OCI-M1 (cell line): ENCODE data around the gene TRIM37.

Experiments
- DNase-seq: peaks from one replicate; lab custom pipeline; 2025; lab: John Stamatoyannopoulos, UW

The TRIM37 gene

DNA sequence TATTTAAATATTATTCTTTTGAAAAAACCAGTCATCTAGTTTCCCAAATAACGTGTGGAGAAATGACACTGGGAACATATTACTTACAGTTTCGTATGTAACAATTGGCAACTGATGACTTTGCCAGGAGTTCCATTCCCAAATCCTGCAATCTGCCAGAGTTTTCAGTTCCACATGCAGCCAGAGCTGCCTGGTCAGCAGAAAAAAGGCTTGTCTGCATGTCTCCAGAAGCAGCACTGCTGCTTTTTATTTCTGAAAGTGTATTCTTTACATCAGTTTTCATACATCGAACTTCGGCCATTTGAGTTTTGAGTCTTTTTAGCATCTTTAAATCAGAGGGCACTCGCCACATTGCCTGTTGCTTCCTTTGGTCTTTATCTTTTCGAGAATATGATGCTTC, 78.4 kb downstream of the TRIM37 start:
- no peak for DNase-seq

DNA sequence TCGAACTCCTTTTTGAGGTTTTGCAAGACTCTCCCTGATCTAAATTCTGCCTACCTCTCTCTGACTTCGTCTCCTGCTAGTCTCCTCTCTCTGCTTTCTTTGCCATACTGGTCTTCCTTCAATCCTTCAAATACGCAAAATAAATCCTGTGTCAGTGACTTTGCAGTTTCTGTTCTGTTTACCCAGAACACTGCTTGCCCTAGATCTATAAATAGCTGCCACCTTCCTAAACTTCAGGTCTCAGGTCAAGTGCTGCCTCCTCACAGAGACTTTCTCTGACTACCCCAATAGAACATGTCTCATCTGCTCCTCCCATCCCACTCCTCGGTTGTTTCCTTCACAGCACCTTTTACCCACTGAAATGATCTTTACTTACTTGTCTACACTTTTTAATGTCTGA, 78.9 kb downstream of the TRIM37 start:
- no peak for DNase-seq

DNA sequence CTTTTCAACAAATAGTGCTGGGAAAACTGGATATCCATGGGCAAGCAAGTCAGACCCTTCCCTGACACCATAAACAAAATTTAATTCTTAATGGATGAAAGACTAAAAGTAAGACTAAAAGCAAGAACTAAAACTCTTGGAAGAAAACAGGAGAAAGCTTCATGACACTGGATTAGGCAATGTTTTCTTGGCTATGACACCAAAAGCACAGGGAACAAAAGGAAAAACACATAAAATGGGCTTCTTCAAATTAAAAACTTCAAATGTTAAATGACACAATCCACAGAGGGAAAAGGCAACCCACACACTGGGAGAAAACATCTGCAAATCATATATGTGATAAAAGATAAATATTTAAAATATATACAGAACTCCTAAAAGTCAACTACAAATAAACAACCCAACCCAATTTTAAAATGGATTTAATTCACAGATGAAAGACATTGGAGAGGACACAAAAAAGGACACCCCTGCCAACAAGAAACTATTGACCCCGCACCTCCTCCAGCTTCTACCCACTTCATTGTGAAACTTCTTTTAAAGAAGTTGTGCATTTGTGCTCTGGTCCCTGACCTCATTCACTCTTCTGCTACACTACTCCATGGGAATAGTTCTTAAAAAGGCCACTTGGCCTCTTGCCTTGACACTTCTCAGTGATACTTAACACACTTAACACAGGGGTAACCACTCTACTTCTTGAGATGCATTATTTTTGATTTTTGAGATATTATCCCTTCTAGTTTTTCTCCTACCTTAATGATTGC, 80.3 kb downstream of the TRIM37 start:
- no peak for DNase-seq

DNA sequence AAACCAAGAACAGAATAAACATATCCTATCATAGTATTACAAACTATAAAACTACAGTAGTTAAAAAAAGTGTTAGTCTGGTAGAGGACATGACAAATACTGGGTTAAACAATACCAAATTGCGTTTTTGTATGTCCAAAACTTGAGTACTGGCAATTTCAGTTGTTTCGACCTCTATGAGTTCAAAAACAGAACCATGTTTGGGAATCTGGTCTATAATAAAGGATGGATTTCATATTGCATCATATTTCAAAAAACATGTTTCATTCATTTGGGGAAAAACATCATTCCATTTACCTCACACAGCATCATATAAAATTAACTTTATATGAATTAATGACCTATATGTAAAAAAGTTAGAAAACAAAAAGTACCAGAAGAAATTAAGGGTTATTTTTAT, 81.8 kb downstream of the TRIM37 start:
- DNase-seq = no peak

DNA sequence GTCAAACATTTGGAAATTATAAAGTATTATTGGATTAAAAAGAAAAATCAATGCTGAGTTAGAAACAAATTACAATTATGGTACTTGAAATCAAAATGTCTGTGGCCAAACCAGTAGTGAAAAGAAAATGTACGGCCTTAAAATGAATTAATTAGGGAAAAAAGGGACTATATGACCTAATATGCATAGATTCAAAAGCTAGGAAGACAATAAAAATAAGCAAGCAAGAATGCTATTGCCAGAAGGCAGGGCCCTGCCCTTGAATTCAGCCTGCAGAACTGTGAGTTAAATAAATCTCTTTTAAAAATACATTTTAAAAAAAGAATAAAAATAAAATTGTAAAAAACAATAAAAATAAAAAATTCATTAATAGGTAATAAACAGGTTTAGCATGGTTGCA, 88.7 kb downstream of the TRIM37 start:
- DNase-seq = no peak

DNA sequence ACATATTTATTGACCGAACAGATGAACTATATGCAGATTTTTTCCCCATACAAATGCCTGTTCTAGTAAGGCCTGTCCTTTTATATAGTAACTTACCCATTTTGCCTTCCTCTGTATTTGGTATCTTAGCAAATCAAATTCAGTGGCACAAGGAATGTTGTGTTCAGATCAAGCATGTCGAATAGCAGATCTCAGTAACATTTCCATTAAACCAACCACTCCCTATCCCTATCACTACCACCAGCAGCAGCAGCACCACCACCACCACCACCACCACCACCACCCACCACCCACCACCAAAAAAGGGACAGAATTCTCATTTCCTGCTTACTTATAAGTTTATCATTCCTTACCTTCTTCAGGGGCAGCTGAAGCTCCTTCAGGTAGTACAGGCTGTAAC, 94.7 kb downstream of the TRIM37 start:
- DNase-seq = no peak

DNA sequence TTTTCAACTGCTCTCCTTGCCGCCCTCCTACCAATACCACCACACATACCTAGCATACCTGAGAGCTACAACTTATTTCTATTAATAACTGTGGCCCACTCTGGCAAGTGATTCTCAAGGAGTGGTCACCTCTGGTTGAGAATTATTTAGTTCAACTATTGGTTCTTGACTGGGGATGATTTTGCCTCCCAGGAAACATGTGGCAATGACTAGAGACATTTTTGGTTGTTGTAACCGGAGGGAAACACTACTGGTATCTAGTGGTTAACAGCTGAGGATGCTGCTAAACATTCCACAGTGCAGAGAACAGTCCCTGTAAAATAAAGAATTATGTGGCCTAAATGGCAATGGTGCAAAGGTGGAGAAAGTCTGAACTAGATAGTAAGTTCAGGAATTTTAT, 96.7 kb downstream of the TRIM37 start:
- DNase-seq = no peak

DNA sequence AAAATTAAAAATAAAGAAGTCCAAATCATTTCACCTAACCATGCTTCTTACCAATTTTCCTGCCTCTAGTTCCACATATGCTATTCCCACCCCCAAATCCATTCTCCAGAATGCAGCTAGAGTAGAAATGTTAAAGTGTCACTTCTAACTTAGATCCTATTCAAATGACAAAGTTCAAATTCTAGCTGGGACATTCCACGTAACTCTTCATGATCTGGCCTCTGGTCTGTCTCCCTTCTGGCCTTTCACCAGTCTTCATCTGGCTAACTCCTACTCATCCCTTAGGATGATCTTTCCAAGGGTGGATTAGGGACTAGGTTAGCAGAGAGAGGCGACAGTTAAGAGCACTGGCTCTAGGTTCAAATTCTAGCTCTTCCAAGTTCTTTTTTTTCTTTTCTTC, 97.9 kb downstream of the TRIM37 start:
- no peak for DNase-seq

DNA sequence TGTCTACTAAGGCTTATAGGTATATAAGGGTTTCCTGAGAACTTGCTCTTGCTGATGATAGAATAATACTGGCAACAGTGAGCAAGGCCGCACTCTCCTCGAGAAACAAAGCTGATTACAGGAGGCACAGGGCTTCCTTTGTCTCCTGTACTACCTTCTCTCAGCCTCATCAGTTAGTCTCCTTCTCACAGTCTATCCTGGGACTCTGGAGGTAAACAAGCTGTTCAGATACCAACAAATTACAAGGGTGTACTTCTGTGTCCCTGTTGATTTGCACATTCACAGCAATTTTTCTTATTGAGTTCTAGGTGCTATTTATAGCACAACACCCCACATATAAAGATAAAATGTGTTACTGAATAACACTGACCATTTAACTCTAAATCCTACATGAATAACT, 98.7 kb downstream of the TRIM37 start:
- no peak for DNase-seq

DNA sequence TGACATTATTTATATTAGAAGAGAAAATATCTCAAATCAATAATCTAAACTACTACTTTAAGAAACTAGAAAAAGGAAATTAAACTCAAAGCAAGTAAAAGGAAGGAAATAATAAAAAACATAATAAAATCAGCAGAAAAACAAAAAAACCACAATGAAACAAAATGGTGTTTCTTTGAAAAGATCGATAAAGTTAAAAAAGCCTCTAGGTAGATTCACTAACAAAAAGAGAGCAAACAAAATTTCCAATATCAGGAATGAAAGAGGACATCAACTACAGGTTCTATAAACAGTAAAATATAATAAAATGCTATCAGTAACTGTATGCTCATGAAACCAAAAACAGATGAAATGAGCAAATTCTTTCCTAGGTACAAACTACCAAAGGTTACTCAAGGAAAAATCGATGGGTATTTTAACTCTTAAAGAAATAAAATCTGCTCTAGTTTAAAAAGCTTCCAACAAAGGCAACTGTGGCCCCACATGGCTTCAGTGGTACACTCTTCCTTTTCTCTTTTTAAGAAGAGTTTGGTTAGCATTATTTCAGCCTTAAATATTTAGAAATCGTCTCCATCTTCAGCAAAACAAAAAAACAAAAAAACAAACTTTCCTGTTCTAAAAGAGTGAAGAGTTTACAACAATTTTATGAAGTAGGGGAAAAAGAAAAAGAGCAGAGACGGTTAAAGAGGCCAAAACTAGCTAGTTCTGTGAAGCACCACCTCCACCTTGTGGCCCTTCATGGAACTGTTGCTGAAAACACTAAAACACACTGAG, 102.2 kb downstream of the TRIM37 start:
- peak; percentile 83 for DNase-seq

DNA sequence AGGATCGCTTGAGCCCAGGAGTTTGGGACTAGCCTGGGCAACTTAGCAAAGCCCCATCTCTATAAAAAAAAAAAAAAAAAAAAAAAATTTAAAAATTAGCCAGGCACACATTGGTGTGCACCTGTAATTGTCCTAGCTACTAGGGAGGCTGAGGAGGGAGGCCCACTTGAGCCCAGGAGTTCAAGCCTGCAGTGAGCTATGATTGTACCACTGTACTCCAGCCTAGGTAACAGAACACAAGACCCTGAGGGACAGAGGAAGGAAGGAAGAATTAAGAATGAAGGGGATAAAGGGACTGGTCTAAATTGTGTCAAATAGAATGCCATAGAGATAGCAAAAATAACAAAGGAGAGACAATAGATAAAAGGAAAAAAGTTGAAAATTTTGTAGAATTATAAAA, 102.8 kb downstream of the TRIM37 start:
- no peak for DNase-seq

DNA sequence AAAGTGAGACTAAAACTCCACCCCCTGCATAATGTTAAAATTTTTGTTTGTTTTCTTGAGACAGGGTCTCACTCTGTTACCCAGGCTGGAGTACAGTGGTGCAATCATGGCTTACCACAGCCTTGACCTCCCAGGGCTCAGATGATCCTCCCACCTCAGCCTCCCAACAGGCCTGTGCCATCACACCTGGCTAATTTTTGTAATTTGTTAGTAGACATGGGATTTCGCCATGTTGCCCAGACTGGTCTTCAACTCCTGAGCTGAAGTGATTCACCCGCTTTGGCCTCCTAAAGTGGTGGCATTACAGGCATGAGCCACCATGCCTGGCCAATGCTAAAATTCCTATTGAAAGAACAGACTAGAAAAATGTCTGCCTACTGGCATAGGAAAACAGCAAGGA, 103.8 kb downstream of the TRIM37 start:
- DNase-seq = no peak

DNA sequence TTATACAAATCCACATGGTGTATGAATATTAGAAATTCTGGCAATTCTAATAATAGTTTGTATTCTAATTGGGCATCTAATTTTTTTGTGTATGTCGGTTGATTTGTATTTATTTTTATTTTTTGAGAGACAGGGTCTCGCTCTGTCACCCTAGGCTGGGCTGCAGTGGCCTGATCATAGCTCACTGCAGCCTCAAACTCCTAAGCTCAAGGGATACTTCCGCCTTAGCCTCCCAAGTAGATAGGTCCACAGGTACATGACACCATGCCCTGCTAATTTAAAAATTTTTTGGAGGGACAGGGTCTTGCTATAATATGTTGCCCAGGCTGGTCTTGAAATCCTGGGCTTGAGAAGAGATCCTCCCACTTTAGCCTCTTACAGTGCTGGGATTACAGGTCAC, 104.6 kb downstream of the TRIM37 start:
- DNase-seq = no peak

DNA sequence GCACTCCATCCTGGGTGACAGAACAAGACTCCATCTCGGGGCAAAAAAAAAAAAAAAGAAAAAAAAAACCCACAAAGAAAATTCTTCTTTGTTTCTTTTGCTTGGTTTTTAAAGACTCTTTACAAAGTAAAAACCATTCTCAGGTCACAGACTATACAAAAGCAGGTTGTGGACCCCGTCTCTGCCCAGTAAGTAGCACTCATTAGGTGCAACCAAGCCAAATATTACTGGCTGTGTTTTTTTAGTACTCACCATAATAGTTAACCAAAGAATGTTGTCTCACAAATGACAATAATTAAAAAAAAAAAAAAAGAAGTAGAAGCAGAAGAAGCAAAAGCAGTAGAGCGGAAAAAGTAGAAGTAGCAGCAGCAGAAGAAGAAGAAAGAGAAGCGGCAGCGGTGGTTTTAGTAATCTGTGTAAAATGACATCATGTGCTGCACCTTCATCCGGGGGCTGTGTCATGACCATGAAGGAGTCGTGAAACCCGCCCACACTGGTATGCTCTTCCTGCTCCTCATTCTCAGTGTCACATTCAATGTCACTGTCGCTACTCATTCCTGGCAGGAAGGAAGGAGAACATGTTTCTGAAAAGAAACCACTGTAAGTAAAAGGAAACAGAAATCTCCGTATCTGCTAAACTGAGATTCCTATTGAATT, 105.4 kb downstream of the TRIM37 start:
- no peak for DNase-seq

DNA sequence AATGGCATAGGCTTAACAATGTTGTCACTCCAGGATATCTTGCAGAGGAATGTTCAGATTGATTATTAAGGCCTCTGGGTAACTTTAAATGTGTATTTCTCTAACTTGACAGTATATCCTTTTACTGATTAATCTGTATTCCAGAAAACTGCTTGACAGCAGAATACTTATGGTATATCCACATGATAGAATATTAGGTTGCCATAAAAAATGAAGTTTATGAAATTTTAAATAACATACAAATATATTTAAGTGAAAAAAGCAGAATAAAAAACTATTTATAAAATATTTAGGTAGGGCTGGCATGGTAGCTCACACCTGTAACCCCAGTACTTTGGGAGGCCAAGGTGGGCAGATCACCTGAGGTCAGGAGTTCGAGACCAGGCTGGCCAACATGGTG, 106.7 kb downstream of the TRIM37 start:
- no peak for DNase-seq

DNA sequence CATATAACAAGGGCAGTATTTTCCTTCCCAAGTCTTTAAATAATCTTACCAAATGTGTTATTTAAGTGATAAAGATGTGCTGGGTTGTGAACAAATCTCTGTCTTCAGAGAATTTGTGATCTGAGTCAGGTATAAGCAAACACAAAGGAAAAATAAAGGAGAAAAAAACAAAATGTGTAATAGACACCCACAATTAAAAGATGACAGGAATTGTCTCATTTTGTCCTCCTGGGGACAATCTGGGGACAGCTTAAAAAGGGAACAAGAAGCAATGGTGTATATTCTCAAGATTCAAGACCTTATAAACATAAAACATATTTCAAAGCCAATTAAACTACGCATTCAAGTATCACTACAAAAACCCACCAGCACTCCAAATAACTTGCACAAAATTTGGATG, 107.2 kb downstream of the TRIM37 start:
- DNase-seq = no peak

DNA sequence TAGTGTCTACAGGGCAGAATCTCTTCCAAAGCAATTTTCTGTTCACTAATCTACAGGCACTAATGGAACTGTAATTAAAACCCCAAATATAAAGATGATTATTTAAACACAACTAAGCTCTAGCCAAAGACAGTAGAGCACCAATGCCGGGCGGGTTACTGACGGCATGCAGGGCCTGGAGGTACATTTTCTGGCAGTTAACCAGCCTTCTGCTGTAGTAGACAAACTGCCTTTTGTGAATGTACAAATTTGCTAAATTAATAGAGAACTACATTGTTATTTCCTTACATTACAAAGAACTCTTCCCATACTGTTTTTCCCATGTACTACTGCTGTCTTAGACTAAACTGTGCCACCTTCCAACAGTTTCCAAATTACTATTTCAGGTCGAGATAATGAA, 107.8 kb downstream of the TRIM37 start:
- DNase-seq = no peak

DNA sequence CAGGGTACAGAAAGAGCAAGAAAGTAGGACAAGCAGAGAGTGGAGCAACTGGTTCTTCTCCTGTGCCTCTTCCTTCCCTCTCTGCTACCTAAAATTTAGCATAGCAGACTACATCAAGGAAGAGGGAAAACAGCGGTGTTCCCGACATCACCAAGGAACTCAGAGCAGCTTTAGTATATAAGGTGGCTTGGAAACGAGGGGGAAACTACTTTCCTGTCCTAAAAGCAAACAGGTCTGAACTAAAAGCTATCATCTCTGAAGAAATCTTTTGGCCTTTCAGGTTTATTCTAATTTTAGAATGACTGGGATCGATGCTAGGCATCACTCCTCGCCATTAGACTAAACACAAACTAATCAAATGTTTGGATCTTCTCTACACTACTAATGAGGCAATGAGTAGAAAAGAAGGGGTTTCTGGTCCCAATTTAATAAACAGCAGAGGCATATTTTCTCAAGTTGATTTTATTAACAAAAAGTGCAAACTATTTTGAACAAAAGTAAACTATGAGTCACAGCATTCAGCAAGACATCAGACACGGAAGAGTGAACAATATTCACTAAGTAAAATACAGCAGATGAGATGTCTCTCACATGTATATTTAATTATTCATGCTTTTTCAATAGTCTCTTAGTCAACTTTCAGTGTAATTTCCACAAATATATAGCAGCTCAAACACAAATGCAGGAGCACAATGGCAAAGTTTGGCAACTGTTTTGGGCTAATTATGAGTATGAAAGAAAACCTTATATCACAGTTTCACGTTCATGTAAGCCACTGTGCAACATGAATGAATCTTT, 108.7 kb downstream of the TRIM37 start:
- DNase-seq = no peak

DNA sequence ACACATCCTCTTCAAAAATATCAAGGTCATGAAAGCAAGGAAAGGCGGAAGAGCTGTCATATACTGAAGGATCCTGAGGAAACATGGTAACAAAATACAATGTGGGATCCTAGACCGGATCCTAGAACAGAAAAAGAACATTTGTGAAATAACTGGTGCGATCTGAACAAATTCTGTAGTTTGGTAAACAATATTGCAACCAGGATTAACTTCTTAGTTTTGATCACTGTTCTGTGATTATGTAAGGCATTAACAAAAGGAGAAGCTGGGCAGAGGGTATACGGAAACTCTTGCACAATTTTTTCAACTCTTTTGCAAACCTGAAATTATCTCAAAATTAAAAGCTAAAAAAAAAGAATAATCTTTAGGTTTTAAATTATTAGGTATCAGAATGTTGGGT, 109.7 kb downstream of the TRIM37 start:
- DNase-seq = no peak

DNA sequence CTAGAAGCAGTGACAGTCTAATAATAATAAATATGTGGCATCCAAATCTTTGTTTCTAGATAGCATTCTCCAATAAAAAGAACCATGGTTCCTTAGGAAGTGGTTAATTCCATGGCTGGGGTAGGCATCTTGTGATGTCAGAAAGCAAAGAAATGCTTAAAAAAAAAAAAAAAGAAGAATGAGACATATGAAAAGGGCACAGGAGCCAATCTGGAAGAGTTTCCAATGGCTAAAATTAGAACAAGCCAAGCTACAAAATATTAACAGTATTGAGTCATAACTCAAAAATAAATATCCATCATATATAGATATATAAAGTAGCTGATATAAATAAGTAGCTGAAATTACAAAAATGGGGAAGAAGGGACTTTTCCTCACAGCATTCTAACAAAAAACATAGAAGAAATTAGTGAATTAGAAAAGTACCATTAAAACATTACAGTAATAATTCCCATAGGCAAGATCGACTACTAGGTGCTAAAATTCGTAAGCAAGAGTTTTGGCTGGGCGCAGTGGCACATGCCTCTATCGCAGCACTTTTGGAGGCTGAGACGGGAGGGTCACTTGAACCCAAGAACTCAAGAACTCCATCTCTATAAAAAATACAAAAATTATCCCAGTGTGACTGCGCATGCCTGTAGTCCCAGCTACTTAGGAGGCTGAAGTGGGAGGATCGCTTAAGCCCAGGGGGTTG, 111.3 kb downstream of the TRIM37 start:
- DNase-seq = no peak

DNA sequence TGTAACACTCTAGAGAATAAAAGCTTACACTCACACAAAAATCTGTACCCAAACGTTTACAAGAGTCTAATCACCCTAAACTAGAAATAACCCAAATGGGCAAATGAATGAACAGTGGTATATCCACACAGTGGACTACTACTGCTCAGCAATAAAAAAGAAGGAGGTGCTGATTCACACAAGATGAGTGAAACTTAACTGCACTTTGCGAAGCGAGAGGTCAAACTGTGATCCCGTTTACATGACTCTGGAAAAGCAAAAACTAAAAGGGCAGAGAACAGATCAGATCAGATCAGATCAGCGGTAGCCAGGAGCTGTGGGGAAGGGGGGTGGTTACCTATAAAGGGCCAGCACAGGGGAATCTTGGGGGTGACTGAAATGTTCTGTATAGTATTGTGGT, 113.4 kb downstream of the TRIM37 start:
- DNase-seq = no peak
